Measurements from ENCODE around the gene MRPS10.
"Not testable (repeated sequence)": the region's sequence is repeated elsewhere in the genome, so short reads cannot be mapped to it uniquely, and the experiment has no call there.

MRPS10 gene

DNA sequence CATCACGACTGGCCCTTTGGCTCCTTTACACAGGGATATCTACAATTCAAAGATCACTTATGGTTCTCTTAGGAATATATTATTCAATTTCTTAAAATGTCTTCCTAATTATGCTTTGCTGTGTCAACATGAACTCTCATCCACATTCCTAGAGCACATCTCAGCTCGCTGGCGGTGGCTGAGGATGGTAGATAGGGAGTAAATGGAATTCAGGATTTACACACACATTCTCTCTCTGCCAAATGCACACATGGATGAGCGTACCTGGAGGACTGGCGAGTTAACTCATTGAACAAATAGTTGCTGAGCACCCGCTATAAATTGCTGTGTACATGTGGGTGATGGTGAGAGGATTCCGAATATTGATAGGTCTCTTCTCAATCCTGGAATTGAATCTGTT, 4.8 kb upstream of the MRPS10 start:
- Histone ChIP-seq H3K9ac (ENCODE audit: low read length) (no peak overlapping the region), H3K4me1 (ENCODE audit: control insufficient read depth, insufficient read depth, low read length) (peaks cover 18% of the 10 kb centered on the region), H3K9me3 (ENCODE audit: control insufficient read depth, low read length) (no peaks in the 10 kb centered on the region), H3K4me3 (ENCODE audit: low read length) (no peak overlapping the region), H3K27me3 (ENCODE audit: control insufficient read depth, insufficient read depth, low read length) (no peaks in the 10 kb centered on the region), H3K36me3 (ENCODE audit: control insufficient read depth, insufficient read depth, low read length) (no peaks in the 10 kb centered on the region)

DNA sequence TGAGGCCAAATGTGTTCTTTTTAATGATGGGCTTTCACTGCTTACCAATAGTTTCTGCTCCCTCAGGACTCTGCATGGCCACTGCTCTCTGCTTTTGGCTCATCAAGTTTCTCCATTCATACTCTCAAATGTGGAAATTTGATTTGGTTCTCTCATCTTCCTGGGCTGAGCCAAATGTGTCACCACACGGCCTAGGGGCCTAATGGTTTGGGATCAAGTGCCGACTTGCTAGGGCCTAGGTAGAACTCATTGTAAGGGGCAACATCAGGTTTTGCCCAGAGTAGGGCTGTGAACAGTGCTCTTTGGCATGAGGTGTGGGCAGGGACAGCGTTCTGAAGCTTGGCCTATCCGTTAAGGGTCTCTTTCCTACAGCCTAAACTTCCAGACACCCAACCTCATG, 3.9 kb upstream of the MRPS10 start:
- Histone ChIP-seq H3K36me3 (ENCODE audit: control insufficient read depth, insufficient read depth, low read length) (no peaks in the 10 kb centered on the region), H3K4me1 (ENCODE audit: control insufficient read depth, insufficient read depth, low read length) (peaks cover 12% of the 10 kb centered on the region), H3K4me3 (ENCODE audit: low read length) (no peak overlapping the region), H3K27me3 (ENCODE audit: control insufficient read depth, insufficient read depth, low read length) (no peaks in the 10 kb centered on the region), H3K9me3 (ENCODE audit: control insufficient read depth, low read length) (no peaks in the 10 kb centered on the region), H3K9ac (ENCODE audit: low read length) (no peak overlapping the region)

DNA sequence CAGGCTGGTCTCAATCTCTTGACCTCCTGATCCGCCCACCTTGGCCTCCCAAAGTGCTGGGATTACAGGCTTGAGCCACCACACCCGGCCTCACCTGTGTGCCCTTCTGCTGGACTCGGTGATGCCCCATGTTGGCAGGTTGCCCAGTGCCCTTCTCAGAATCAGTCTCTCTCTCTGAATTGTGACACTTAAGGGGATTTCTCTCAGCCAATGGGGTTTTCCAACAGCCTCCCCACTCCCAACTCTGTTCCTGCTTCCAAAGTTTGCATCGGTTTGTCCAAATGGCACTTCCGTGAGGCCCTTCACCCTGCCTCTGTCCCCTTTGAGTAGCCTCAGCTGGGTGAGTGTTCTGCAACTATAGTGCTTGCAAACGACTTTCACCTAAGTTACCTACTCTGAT, 3.1 kb upstream of the MRPS10 start:
- Histone ChIP-seq H3K9ac (ENCODE audit: low read length) (no peak overlapping the region), H3K9me3 (ENCODE audit: control insufficient read depth, low read length) (no peaks in the 10 kb centered on the region)

DNA sequence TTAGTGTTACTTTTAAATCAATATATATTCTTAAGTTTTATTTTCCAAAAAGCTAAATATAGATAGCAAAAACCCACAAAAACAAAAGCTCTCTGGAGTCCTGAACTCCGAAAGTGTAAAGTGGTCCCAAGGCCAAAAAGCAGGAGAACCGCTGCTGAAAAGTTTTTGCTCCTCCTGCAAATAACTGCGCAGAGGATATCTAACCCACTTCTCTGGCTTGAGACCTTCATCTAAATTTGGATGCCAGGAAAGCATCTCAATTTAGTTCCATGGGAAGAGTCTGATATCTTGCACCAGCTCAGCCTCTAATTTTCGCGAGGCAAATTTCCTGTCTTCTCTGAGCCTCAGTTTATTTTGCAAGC, 523 bp downstream of the MRPS10 start:
- Histone ChIP-seq H3K9ac (ENCODE audit: low read length) (peak overlapping the region; percentile 86), H3K36me3 (ENCODE audit: control insufficient read depth, insufficient read depth, low read length) (no peaks in the 10 kb centered on the region), H3K4me1 (ENCODE audit: control insufficient read depth, insufficient read depth, low read length) (peaks cover 9% of the 10 kb centered on the region)

More for the DNA sequence above, 3.1 kb upstream of the MRPS10 start:
- H3K4me1 ChIP-seq (ENCODE audit: control insufficient read depth, insufficient read depth, low read length): peaks cover 10% of the 10 kb centered on the region
- H3K27me3 ChIP-seq (ENCODE audit: control insufficient read depth, insufficient read depth, low read length): no peaks in the 10 kb centered on the region
- no peak overlapping the region for H3K4me3 ChIP-seq (ENCODE audit: low read length)
- no peaks in the 10 kb centered on the region for H3K36me3 ChIP-seq (ENCODE audit: control insufficient read depth, insufficient read depth, low read length)

DNA sequence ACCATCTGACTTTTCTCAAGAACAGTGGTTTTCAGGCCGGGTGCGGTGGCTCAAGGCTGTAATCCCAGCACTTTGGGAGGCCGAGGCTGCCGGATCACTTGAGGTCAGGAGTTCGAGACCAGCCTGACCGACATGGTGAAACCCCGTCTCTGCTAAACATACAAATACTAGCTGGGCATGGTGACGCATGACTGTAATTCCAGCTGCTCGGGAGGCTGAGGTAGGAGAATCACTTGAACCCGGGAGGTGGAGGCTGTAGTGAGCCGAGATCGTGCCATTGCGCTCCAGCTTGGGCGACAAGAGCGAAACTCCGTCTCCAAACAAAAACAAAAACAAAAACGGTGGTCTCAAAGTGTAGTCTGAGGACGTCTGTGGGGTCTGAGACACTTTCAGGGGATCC, 1.2 kb downstream of the MRPS10 start:
- H3K27me3 ChIP-seq (ENCODE audit: control insufficient read depth, insufficient read depth, low read length); H3K4me1 ChIP-seq (ENCODE audit: control insufficient read depth, insufficient read depth, low read length); H3K36me3 ChIP-seq (ENCODE audit: control insufficient read depth, insufficient read depth, low read length); H3K9me3 ChIP-seq (ENCODE audit: control insufficient read depth, low read length); H3K4me3 ChIP-seq (ENCODE audit: low read length): not testable (repeated sequence)
- H3K9ac ChIP-seq (ENCODE audit: low read length): peak overlapping the region; percentile 86

More for the DNA sequence above, 523 bp downstream of the MRPS10 start:
- peak overlapping the region; percentile 86 for H3K4me3 ChIP-seq (ENCODE audit: low read length)
- no peaks in the 10 kb centered on the region for H3K9me3 ChIP-seq (ENCODE audit: control insufficient read depth, low read length)
- no peaks in the 10 kb centered on the region for H3K27me3 ChIP-seq (ENCODE audit: control insufficient read depth, insufficient read depth, low read length)

DNA sequence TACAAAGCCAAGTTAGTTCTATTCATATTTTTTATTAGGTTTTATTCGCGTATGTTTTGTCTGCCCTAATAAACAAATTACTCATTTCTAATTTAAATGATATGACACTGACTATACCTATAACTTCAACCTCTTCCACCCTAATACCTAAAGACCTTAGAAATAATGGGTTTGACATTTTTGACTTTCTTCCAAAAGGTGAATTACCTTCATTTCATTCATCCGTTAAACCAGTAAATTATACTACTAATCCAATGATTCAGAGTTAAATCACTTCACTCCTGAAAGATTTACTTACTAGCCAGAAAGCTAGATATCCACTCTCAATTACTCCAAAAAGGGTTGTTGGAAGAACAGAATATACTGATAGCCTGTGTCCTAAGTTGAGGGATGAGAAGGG, 5.2 kb downstream of the MRPS10 start:
- Histone ChIP-seq H3K27me3 (ENCODE audit: control insufficient read depth, insufficient read depth, low read length) (no peaks in the 10 kb centered on the region), H3K9me3 (ENCODE audit: control insufficient read depth, low read length) (no peaks in the 10 kb centered on the region), H3K4me1 (ENCODE audit: control insufficient read depth, insufficient read depth, low read length) (peaks cover 9% of the 10 kb centered on the region), H3K9ac (ENCODE audit: low read length) (no peak overlapping the region), H3K4me3 (ENCODE audit: low read length) (no peak overlapping the region), H3K36me3 (ENCODE audit: control insufficient read depth, insufficient read depth, low read length) (peaks cover 13% of the 10 kb centered on the region)

DNA sequence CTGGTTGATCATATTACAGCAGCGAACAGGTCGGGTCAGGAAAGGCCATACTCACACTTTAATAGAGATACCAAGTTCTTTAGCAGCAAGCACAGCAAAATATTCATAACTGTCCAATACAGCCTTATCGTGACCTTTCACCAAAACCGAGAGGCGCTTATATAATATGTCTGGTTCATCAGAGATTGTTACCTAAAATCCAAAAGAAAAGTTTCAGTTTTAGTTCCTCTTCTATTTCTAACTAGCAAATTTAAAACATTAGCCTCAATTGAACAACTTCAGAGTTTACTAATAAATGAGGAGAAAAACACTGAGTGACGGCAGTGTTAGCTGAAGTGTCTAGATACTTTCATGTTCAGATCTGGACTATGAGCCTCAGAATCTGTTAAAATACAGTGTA, 5.9 kb downstream of the MRPS10 start:
- Histone ChIP-seq H3K4me1 (ENCODE audit: control insufficient read depth, insufficient read depth, low read length) (peaks cover 7% of the 10 kb centered on the region), H3K9ac (ENCODE audit: low read length) (no peak overlapping the region), H3K9me3 (ENCODE audit: control insufficient read depth, low read length) (no peaks in the 10 kb centered on the region), H3K36me3 (ENCODE audit: control insufficient read depth, insufficient read depth, low read length) (peaks cover 13% of the 10 kb centered on the region), H3K4me3 (ENCODE audit: low read length) (no peak overlapping the region), H3K27me3 (ENCODE audit: control insufficient read depth, insufficient read depth, low read length) (no peaks in the 10 kb centered on the region)

DNA sequence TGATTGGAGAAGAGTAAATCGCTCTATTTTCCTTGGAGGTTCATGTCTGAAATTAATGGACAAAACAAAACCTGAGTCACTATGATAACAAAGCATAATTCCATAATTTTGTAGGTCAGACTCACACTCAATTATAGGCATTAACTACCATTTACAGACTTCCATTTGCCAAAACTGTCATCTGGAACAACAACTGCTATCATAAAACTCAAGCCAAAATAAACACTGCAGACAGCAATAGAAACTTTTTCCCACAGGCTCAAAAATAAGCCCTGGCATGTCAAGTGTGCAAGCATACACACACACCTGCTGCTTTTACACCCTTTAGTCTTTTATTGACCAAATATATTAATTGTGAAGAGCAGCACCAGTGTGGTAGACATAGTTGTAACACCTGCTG, 7.1 kb downstream of the MRPS10 start:
- no peaks in the 10 kb centered on the region for H3K27me3 ChIP-seq (ENCODE audit: control insufficient read depth, insufficient read depth, low read length)
- H3K9me3 ChIP-seq (ENCODE audit: control insufficient read depth, low read length): no peaks in the 10 kb centered on the region
- no peak overlapping the region for H3K4me3 ChIP-seq (ENCODE audit: low read length)
- H3K4me1 ChIP-seq (ENCODE audit: control insufficient read depth, insufficient read depth, low read length): no peaks in the 10 kb centered on the region
- no peak overlapping the region for H3K9ac ChIP-seq (ENCODE audit: low read length)
- H3K36me3 ChIP-seq (ENCODE audit: control insufficient read depth, insufficient read depth, low read length): peaks cover 13% of the 10 kb centered on the region

DNA sequence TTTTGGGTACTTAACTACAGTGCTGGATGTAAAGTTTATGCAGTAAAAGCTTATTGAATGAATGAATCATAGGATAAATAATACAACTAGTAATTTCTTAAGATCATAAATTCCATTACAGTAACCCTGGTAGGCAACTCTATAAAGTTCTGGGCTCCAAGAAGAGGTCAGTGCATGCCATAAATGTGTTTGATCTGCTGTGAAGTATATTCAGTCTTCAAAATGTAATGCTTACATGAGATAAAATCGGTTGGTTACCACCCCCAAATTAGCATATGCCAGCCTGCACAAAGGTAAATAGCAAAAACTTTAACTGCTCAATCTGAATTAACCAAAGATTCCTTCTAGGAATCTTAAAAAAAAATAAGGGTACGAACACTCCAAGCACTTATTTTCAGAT, 10.1 kb downstream of the MRPS10 start:
- Histone ChIP-seq H3K4me1 (ENCODE audit: control insufficient read depth, insufficient read depth, low read length) (peaks cover 17% of the 10 kb centered on the region), H3K36me3 (ENCODE audit: control insufficient read depth, insufficient read depth, low read length) (peaks cover 13% of the 10 kb centered on the region)
- not testable (repeated sequence) for H3K9ac ChIP-seq (ENCODE audit: low read length); H3K4me3 ChIP-seq (ENCODE audit: low read length); H3K9me3 ChIP-seq (ENCODE audit: control insufficient read depth, low read length); H3K27me3 ChIP-seq (ENCODE audit: control insufficient read depth, insufficient read depth, low read length)

DNA sequence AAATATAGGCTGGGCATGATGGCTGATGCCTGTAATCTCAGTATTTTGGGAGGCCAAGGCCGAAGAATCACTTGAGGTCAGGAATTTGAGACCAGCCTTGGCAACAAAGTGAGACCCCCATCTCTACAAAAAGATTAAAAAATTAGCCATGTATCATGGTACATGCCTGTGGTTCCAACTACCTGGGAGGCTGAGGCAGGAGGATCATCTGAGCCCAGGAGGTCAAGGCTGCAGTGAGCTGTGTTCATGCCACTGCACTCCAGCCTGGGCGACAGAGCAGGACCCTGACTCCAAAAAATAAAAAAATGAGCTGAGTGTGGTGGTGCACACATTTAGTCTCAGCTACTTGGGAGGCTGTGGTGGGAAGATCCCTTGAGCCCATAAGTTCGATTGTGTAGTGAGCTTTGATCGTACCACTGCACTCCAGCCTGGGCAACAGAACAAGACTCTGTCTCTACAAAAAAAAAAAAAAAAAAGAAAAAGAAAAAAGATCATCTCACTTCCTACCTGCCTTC, 12.8 kb downstream of the MRPS10 start:
- H3K36me3 ChIP-seq (ENCODE audit: control insufficient read depth, insufficient read depth, low read length): peaks cover 4% of the 10 kb centered on the region
- no peaks in the 10 kb centered on the region for H3K9me3 ChIP-seq (ENCODE audit: control insufficient read depth, low read length)
- no peak overlapping the region for H3K4me3 ChIP-seq (ENCODE audit: low read length)
- peaks cover 24% of the 10 kb centered on the region for H3K4me1 ChIP-seq (ENCODE audit: control insufficient read depth, insufficient read depth, low read length)
- no peaks in the 10 kb centered on the region for H3K27me3 ChIP-seq (ENCODE audit: control insufficient read depth, insufficient read depth, low read length)
- H3K9ac ChIP-seq (ENCODE audit: low read length): no peak overlapping the region

DNA sequence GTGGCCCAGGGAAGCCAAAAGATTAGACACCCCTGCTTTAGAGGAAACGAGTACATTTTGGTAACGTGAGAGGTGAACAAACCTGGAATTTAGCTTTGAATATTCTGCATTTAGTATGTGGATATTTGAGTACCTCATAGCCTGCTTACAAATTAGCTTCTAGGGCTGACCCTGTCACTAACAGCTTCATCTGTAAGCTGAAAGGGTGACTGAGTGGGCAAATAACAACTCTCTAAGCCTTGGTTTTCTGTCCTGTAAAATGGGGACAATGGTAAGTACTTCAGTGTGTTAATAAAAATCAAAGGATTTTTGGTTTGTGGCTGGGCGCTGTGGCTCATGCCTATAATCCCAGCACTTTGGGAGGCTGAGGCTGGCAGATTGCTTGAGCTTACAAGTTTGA, 14.5 kb downstream of the MRPS10 start:
- H3K4me3 ChIP-seq (ENCODE audit: low read length): no peak overlapping the region
- no peak overlapping the region for H3K9ac ChIP-seq (ENCODE audit: low read length)
- no peaks in the 10 kb centered on the region for H3K27me3 ChIP-seq (ENCODE audit: control insufficient read depth, insufficient read depth, low read length)
- no peaks in the 10 kb centered on the region for H3K9me3 ChIP-seq (ENCODE audit: control insufficient read depth, low read length)
- peaks cover 24% of the 10 kb centered on the region for H3K4me1 ChIP-seq (ENCODE audit: control insufficient read depth, insufficient read depth, low read length)
- no peaks in the 10 kb centered on the region for H3K36me3 ChIP-seq (ENCODE audit: control insufficient read depth, insufficient read depth, low read length)

DNA sequence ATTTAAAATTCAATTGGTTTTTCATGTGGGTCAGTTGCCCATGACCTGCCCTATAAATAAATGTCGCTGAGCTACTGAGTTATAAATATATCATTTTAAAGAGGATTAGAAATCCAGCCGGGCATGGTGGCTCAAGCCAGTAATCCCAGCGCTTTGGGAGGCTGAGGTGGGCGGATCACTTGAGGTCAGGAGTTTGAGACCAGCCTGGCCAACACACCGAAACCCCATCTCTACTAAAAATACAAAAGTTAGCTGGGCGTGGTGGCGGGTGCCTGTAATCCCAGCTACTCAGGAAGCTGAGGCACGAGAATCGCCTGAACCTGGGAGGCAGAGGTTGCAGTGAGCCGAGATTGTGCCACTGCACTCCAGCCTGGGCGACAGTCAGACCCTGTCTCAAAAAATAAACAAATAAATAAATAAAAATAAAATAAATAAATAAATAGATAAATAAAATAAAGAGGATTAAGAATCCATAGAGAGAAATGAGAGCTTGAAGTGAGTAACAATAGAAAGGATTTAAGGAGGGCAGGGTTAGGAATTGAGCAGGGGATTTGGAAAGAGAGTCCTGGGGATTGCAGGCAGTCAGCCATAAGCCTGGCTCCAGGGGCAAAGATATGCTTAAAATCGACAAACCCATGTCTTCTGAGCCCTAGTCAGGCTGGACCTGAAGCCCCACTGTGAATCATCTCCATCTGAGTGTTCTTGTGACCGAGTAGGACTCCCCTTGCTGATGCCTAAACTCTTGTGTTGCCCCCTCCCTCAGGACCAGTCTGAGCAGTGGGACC, 15.3 kb downstream of the MRPS10 start:
- H3K9me3 ChIP-seq (ENCODE audit: control insufficient read depth, low read length); H3K4me3 ChIP-seq (ENCODE audit: low read length); H3K36me3 ChIP-seq (ENCODE audit: control insufficient read depth, insufficient read depth, low read length); H3K27me3 ChIP-seq (ENCODE audit: control insufficient read depth, insufficient read depth, low read length); H3K9ac ChIP-seq (ENCODE audit: low read length): not testable (repeated sequence)
- peaks cover 33% of the 10 kb centered on the region for H3K4me1 ChIP-seq (ENCODE audit: control insufficient read depth, insufficient read depth, low read length)

DNA sequence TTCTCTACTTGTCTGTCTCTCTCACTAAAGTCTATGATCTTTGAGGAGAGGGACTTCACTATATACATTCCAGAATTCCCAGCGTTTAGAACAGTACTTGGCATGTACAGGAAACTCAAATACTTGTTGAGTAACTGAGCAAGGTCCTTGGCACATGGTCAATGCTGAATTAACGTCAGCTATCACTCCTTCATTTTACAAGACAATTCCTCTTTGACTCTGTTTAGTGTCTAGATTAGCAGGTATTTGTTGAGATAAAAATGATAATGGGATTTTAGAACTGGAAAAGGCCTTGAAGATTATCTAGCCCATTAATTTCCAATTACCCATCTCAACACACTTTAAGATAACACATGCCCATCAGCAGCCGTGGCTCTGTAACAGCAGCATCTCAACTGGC, 16.3 kb downstream of the MRPS10 start:
- Histone ChIP-seq H3K27me3 (ENCODE audit: control insufficient read depth, insufficient read depth, low read length) (no peaks in the 10 kb centered on the region), H3K9ac (ENCODE audit: low read length) (no peak overlapping the region), H3K36me3 (ENCODE audit: control insufficient read depth, insufficient read depth, low read length) (no peaks in the 10 kb centered on the region), H3K9me3 (ENCODE audit: control insufficient read depth, low read length) (no peaks in the 10 kb centered on the region), H3K4me3 (ENCODE audit: low read length) (no peak overlapping the region), H3K4me1 (ENCODE audit: control insufficient read depth, insufficient read depth, low read length) (peaks cover 33% of the 10 kb centered on the region)

Data from mucosa of stomach (tissue), 1 donor.